ENCODE results near the gene LAMB4.

Gene LAMB4

GRCh38 chr7:107995184-107996071 lies 134.7 kb downstream of the LAMB4 start:
- H3K4me1 ChIP-seq (ENCODE audit: control insufficient read depth, insufficient read depth, low read length): peaks cover 10% of the 10 kb centered on the region
- no peaks in the 10 kb centered on the region for H3K27me3 ChIP-seq (ENCODE audit: control insufficient read depth, insufficient read depth, low read length)
- H3K9ac ChIP-seq (ENCODE audit: low read depth, low read length): no peak overlapping the region
- no peak overlapping the region for H3K4me3 ChIP-seq (ENCODE audit: low read depth, low read length)
- no peaks in the 10 kb centered on the region for H3K9me3 ChIP-seq (ENCODE audit: control insufficient read depth, insufficient read depth, low read length)
- peaks cover 7% of the 10 kb centered on the region for H3K36me3 ChIP-seq (ENCODE audit: control insufficient read depth, insufficient read depth, low read length)

- H3K4me1 ChIP-seq (ENCODE audit: control insufficient read depth, insufficient read depth, low read length): peaks cover 10% of the 10 kb centered on the region
- H3K27me3 ChIP-seq (ENCODE audit: control insufficient read depth, insufficient read depth, low read length): no peaks in the 10 kb centered on the region
- peaks cover 7% of the 10 kb centered on the region for H3K36me3 ChIP-seq (ENCODE audit: control insufficient read depth, insufficient read depth, low read length)
- H3K4me3 ChIP-seq (ENCODE audit: low read depth, low read length): no peak overlapping the region
- H3K9ac ChIP-seq (ENCODE audit: low read depth, low read length): no peak overlapping the region
- H3K9me3 ChIP-seq (ENCODE audit: control insufficient read depth, insufficient read depth, low read length): no peaks in the 10 kb centered on the region
These were observed 135.6 kb downstream of the LAMB4 start for GRCh38 chr7:107994421-107995030.

GRCh38 chr7:107993891-107994291 lies 136.3 kb downstream of the LAMB4 start:
- no peak overlapping the region for H3K9ac ChIP-seq (ENCODE audit: low read depth, low read length)
- H3K9me3 ChIP-seq (ENCODE audit: control insufficient read depth, insufficient read depth, low read length): no peaks in the 10 kb centered on the region
- peaks cover 7% of the 10 kb centered on the region for H3K36me3 ChIP-seq (ENCODE audit: control insufficient read depth, insufficient read depth, low read length)
- H3K4me3 ChIP-seq (ENCODE audit: low read depth, low read length): no peak overlapping the region
- H3K27me3 ChIP-seq (ENCODE audit: control insufficient read depth, insufficient read depth, low read length): no peaks in the 10 kb centered on the region
- H3K4me1 ChIP-seq (ENCODE audit: control insufficient read depth, insufficient read depth, low read length): peaks cover 10% of the 10 kb centered on the region

- Histone ChIP-seq H3K27me3 (ENCODE audit: control insufficient read depth, insufficient read depth, low read length) (no peaks in the 10 kb centered on the region), H3K9ac (ENCODE audit: low read depth, low read length) (no peak overlapping the region), H3K36me3 (ENCODE audit: control insufficient read depth, insufficient read depth, low read length) (peaks cover 9% of the 10 kb centered on the region), H3K4me3 (ENCODE audit: low read depth, low read length) (no peak overlapping the region), H3K4me1 (ENCODE audit: control insufficient read depth, insufficient read depth, low read length) (peaks cover 3% of the 10 kb centered on the region), H3K9me3 (ENCODE audit: control insufficient read depth, insufficient read depth, low read length) (no peaks in the 10 kb centered on the region)
These were observed 140.4 kb downstream of the LAMB4 start for GRCh38 chr7:107989618-107990373.

- Histone ChIP-seq H3K9ac (ENCODE audit: low read depth, low read length) (no peak overlapping the region), H3K27me3 (ENCODE audit: control insufficient read depth, insufficient read depth, low read length) (no peaks in the 10 kb centered on the region), H3K36me3 (ENCODE audit: control insufficient read depth, insufficient read depth, low read length) (peaks cover 3% of the 10 kb centered on the region), H3K9me3 (ENCODE audit: control insufficient read depth, insufficient read depth, low read length) (no peaks in the 10 kb centered on the region), H3K4me1 (ENCODE audit: control insufficient read depth, insufficient read depth, low read length) (no peaks in the 10 kb centered on the region), H3K4me3 (ENCODE audit: low read depth, low read length) (no peak overlapping the region)
These were observed 147.2 kb downstream of the LAMB4 start for GRCh38 chr7:107982918-107983389.

GRCh38 chr7:107982042-107982840 lies 147.9 kb downstream of the LAMB4 start:
- Histone ChIP-seq H3K9ac (ENCODE audit: low read depth, low read length) (no peak overlapping the region), H3K4me1 (ENCODE audit: control insufficient read depth, insufficient read depth, low read length) (no peaks in the 10 kb centered on the region), H3K36me3 (ENCODE audit: control insufficient read depth, insufficient read depth, low read length) (peaks cover 3% of the 10 kb centered on the region), H3K27me3 (ENCODE audit: control insufficient read depth, insufficient read depth, low read length) (no peaks in the 10 kb centered on the region), H3K4me3 (ENCODE audit: low read depth, low read length) (no peak overlapping the region), H3K9me3 (ENCODE audit: control insufficient read depth, insufficient read depth, low read length) (no peaks in the 10 kb centered on the region)

- Histone ChIP-seq H3K9me3 (ENCODE audit: control insufficient read depth, insufficient read depth, low read length) (no peaks in the 10 kb centered on the region), H3K36me3 (ENCODE audit: control insufficient read depth, insufficient read depth, low read length) (peaks cover 5% of the 10 kb centered on the region)
These were observed 148.7 kb downstream of the LAMB4 start for GRCh38 chr7:107981466-107981865.

GRCh38 chr7:107980671-107981190 lies 149.4 kb downstream of the LAMB4 start:
- Histone ChIP-seq H3K9ac (ENCODE audit: low read depth, low read length) (no peak overlapping the region), H3K4me1 (ENCODE audit: control insufficient read depth, insufficient read depth, low read length) (peaks cover under 1% of the 10 kb centered on the region), H3K9me3 (ENCODE audit: control insufficient read depth, insufficient read depth, low read length) (no peaks in the 10 kb centered on the region), H3K27me3 (ENCODE audit: control insufficient read depth, insufficient read depth, low read length) (no peaks in the 10 kb centered on the region), H3K36me3 (ENCODE audit: control insufficient read depth, insufficient read depth, low read length) (peaks cover 12% of the 10 kb centered on the region), H3K4me3 (ENCODE audit: low read depth, low read length) (no peak overlapping the region)

More at GRCh38 chr7:107981466-107981865, 148.7 kb downstream of the LAMB4 start:
- Histone ChIP-seq H3K4me3 (ENCODE audit: low read depth, low read length) (no peak overlapping the region), H3K4me1 (ENCODE audit: control insufficient read depth, insufficient read depth, low read length) (no peaks in the 10 kb centered on the region), H3K27me3 (ENCODE audit: control insufficient read depth, insufficient read depth, low read length) (no peaks in the 10 kb centered on the region), H3K9ac (ENCODE audit: low read depth, low read length) (no peak overlapping the region)

- Histone ChIP-seq H3K9ac (ENCODE audit: low read depth, low read length) (no peak overlapping the region), H3K36me3 (ENCODE audit: control insufficient read depth, insufficient read depth, low read length) (peaks cover 15% of the 10 kb centered on the region), H3K4me1 (ENCODE audit: control insufficient read depth, insufficient read depth, low read length) (peaks cover 4% of the 10 kb centered on the region), H3K9me3 (ENCODE audit: control insufficient read depth, insufficient read depth, low read length) (no peaks in the 10 kb centered on the region), H3K4me3 (ENCODE audit: low read depth, low read length) (no peak overlapping the region), H3K27me3 (ENCODE audit: control insufficient read depth, insufficient read depth, low read length) (no peaks in the 10 kb centered on the region)
These were observed 150.0 kb downstream of the LAMB4 start for GRCh38 chr7:107980171-107980570.

GRCh38 chr7:107978815-107979408 lies 151.2 kb downstream of the LAMB4 start:
- Histone ChIP-seq H3K9ac (ENCODE audit: low read depth, low read length) (no peak overlapping the region), H3K9me3 (ENCODE audit: control insufficient read depth, insufficient read depth, low read length) (no peaks in the 10 kb centered on the region), H3K4me1 (ENCODE audit: control insufficient read depth, insufficient read depth, low read length) (peaks cover 4% of the 10 kb centered on the region), H3K36me3 (ENCODE audit: control insufficient read depth, insufficient read depth, low read length) (peaks cover 15% of the 10 kb centered on the region), H3K27me3 (ENCODE audit: control insufficient read depth, insufficient read depth, low read length) (no peaks in the 10 kb centered on the region), H3K4me3 (ENCODE audit: low read depth, low read length) (no peak overlapping the region)
